OCI-LY1 (cell line): ENCODE results near the gene VPS11.

ENCODE experiments used
- EZH2 ChIP-seq: fragments of 200-600 bp; sonication (generic), shearing (Covaris generic); IDR thresholded peaks from 2 replicates; pipeline ENCODE4 v1.8.0; 2017; ENCODE audit warnings: borderline replicate concordance, mixed run types, mild to moderate bottlenecking, antibody characterized with exemption, low read length, moderate library complexity, mixed read lengths
- TF ChIP-seq, protein P1 (sequence below): fragments of 200-600 bp; sonication (generic), shearing (Covaris generic); IDR thresholded peaks from 2 replicates; pipeline ENCODE4 v1.5.1; 2017; ENCODE audit warnings: mild to moderate bottlenecking, antibody characterized with exemption, low read length, moderate library complexity, mixed read lengths

DNA sequence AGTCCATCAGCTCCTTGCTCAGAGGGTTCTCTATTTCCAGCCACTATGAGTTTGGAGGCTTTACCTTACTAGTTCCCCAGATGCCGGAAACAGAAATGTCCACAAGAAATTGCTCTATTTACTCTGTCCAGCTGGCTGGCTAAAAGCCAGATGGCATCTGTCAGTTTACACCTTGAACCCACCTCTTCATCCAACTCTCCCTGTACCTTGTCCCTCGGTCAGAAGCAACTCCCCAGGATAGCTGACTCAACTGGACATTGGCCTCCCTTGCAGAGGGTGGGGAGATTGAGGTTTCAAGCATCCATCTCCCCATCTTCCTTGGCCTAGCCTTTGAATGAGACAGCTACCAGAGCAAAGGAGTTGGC is 41.2 kb downstream of the VPS11 start:
- TF ChIP-seq, protein P1, sequence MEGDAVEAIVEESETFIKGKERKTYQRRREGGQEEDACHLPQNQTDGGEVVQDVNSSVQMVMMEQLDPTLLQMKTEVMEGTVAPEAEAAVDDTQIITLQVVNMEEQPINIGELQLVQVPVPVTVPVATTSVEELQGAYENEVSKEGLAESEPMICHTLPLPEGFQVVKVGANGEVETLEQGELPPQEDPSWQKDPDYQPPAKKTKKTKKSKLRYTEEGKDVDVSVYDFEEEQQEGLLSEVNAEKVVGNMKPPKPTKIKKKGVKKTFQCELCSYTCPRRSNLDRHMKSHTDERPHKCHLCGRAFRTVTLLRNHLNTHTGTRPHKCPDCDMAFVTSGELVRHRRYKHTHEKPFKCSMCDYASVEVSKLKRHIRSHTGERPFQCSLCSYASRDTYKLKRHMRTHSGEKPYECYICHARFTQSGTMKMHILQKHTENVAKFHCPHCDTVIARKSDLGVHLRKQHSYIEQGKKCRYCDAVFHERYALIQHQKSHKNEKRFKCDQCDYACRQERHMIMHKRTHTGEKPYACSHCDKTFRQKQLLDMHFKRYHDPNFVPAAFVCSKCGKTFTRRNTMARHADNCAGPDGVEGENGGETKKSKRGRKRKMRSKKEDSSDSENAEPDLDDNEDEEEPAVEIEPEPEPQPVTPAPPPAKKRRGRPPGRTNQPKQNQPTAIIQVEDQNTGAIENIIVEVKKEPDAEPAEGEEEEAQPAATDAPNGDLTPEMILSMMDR = no peak
- no peak for TF ChIP-seq EZH2
